ENCODE measurements around the gene DIS3L2.

DIS3L2 gene

GRCh38 chr2:232349546-232349945 is 388.0 kb downstream of the DIS3L2 start (continued):
- TF ChIP-seq PPARA (CRISPR knock-in tag; IDR thresholded peaks at IDR 0.05; ENCODE audit: borderline replicate concordance) = no peak
- no peak for TF ChIP-seq BACH2 (CRISPR knock-in tag; IDR thresholded peaks at IDR 0.05; ENCODE audit: borderline replicate concordance)
- TF ChIP-seq POU6F1 (CRISPR knock-in tag; IDR thresholded peaks at IDR 0.05; ENCODE audit: borderline replicate concordance, low read depth) = no peak
- no peak for TF ChIP-seq CSDC2 (CRISPR knock-in tag; IDR thresholded peaks at IDR 0.05)
- no peak for TF ChIP-seq ESRRG (CRISPR knock-in tag; IDR thresholded peaks at IDR 0.05)
- no peak for TF ChIP-seq TCF4 (CRISPR knock-in tag; IDR thresholded peaks at IDR 0.05; ENCODE audit: borderline replicate concordance)
- no peak for TF ChIP-seq ZFP30 (CRISPR knock-in tag; IDR thresholded peaks at IDR 0.05)
- no peak for TF ChIP-seq CREB5 (CRISPR knock-in tag; IDR thresholded peaks at IDR 0.05; ENCODE audit: low read depth)

DNA sequence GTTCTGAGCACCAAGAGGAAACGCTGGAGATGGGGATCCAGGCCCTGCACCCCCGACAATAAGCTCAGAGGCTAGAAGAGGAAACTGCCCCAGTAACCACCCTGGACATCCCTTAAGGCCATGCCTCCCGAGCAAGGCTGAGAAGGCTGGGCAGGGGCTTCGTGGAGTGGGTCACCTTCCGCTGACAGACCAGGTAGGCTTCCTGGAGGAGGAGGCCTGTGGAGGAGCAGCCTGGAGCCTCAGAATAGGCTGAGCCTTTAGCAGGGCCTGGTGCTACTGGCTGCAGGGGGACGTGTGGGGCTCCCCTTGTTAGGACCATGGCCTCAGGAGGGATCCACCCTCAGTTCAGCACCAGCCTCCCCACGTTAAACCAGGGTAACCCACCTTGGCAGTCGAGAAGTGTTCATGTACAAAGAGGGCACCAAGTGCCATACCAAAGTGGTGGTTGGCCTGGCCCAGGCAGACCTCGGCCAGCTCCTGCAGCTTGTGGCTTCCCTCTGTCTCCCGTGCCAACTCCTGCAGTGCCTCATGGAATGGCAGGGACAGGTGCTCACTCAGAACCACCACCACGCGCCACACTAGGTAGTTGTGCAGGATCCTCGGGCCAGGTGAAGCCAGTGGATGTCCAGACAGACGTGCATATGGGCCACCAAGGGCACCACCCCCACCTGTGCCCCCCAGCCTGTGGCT is 388.6 kb downstream of the DIS3L2 start:
- TF ChIP-seq GLIS3 (CRISPR knock-in tag; IDR thresholded peaks at IDR 0.05) = no peak
- no peak for TF ChIP-seq ZC3H10 (CRISPR knock-in tag; IDR thresholded peaks at IDR 0.05)
- TF ChIP-seq CREB5 (CRISPR knock-in tag; IDR thresholded peaks at IDR 0.05; ENCODE audit: low read depth) = no peak
- TF ChIP-seq TSHZ2 (CRISPR knock-in tag; IDR thresholded peaks at IDR 0.05) = no peak
- TF ChIP-seq CSRNP3 (CRISPR knock-in tag; IDR thresholded peaks at IDR 0.05) = no peak
- no peak for TF ChIP-seq TOX (CRISPR knock-in tag; IDR thresholded peaks at IDR 0.05; ENCODE audit: borderline replicate concordance)
- ATAC-seq = no peak

DNA sequence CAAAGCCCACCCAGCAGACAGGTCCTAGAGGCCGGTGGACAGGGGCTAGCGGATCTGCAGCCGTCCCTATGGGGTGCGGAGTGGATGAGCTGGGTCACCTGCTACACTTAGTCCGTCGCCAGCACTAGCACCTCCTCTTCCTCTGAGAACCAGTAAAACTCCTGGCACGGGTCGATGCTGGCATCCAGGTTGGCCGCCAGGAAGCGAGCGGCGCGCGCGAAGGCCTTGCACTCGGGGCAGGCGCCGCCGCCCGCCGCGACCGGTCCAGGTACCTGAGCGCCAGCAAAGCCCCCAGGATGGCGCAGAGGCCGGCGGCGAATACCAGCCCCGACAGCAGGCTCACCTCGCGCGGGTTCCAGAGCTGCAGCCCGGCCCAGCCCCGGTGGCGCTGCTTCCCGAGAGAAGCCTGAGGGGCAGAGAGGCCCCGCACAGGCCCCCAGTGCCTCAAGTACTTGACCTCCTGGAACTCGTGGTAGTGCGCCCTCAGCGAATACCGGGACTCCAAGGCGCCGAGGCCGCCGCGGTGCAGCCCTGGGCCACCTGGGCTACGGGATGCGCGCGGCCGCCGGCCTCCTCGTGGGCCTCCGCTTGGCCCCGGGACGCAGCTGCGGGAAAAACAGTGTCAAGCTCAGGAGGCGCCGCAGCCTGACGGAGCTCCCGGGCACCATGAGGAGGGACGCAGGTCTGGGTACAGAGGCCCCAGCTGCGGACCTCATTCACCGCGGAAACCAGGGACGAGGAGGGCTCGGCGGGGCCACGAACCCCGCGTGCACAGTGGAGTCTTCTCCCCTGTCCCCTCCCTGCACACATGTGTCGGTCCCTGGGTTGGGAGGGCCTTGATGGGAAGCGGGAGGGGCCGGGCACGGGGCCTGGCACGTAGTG is 389.5 kb downstream of the DIS3L2 start:
- TF ChIP-seq TCF4 (CRISPR knock-in tag; IDR thresholded peaks at IDR 0.05; ENCODE audit: borderline replicate concordance) (no peak), PPARA (CRISPR knock-in tag; IDR thresholded peaks at IDR 0.05; ENCODE audit: borderline replicate concordance) (no peak), CSRNP3 (CRISPR knock-in tag; IDR thresholded peaks at IDR 0.05) (no peak), TOX (CRISPR knock-in tag; IDR thresholded peaks at IDR 0.05; ENCODE audit: borderline replicate concordance) (no peak), ZFP3 (CRISPR knock-in tag; IDR thresholded peaks at IDR 0.05) (no peak), ZNF565 (CRISPR knock-in tag; conservative IDR thresholded peaks at IDR 0.05; ENCODE audit: low read depth) (no peak), PATZ1 (CRISPR knock-in tag; IDR thresholded peaks at IDR 0.05; ENCODE audit: borderline replicate concordance) (no peak)
- ATAC-seq = no peak; the same call in 1 of the 3 replicates

Data from SK-N-SH treated with all-trans-retinoic acid at 6 μM for 48 hours (cell line).